GM12873 (cell line): ENCODE measurements around the gene RARRES2.

Source experiments
- CTCF ChIP-seq: IDR thresholded peaks from 2 replicates; pipeline ENCODE4 v1.5.1; 2012; ENCODE audit warnings: low read depth, mild to moderate bottlenecking, moderate library complexity, low read length, control low read depth; ENCODE audit not compliant: insufficient read depth; ENCODE audit errors: missing control alignments

RARRES2 gene

GRCh38 chr7:150341263-150342120 lies at the start of gene RARRES2:
Gene RARRES2 (minus strand): TSS chr7:150341629. CDS start chr7:150340609, 1,020 bp downstream.
- no peak for TF ChIP-seq CTCF

DNA sequence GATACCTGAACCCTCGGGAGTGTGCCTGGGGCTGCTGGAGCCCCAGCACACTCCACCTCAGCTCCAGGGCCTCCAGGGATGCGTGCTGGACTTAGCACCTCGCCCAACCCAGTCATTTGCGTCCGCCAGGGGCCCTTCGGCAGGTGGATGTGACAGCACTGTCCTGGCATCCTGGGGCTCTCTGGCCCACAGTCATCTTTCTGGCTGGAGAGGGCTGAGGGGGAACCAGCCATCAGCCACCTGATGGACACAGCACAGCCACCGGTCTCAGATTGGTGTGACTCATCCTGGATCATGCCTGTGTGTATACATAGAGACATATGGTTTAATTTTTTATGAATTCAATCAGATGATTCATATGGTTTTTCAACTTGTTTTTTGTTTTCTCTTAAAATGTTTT lies 48.8 kb upstream of the RARRES2 start:
- no peak for TF ChIP-seq CTCF

DNA sequence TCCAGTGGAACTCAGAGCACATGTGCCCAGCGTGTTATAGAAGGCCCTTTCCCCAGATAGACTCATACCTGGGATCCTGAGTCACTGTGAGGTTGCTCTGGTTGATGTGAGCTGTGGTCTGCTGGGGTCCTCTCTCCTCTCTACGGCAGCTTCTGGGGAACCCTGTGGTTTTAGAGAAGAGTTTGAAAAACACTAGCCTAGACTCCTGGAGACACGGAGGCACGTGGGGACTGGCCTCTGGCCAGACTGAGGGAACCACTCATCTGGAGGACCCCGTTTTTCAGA lies 48.0 kb upstream of the RARRES2 start:
- TF ChIP-seq CTCF = no peak

DNA sequence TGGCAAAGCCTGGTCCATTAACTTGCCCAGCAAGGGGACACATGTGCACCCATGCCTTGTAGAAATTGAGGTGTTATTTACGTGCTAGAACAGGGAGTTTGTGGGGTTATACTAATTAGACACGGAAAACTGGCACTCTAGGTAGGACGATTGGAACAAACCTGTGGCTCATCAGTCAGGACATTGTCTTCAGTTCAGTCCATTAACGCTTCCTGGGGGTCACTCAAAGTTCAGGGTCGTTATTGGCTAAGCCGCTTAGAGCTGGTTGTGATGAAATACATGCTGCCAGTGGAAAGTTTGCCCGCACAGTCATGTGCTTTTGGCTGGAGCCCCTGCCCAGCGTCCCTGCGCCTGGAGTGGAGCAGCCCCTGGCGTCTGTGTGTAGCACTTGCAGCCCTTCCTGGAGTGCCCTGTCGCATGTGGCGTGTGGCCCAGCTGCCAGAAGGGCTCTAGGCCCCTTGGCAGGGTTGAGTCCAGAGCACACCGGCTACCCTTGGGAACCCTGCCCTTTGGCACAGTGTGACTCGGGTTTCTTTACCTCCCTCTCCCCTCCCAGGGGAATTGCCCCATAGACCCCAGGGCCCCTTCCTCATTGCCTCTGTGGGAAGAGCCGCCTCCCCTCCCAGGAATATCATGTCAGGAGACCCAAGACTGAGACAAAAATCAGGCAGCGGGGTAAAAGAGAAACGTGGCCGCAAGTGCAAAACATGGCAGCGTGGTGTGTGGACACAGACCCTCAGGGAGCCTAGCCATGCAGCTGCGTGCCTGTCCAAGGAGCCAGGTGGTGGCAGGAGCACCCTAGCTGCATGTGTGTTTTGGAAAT lies 47.5 kb upstream of the RARRES2 start:
- peak; percentile 58 for TF ChIP-seq CTCF

GRCh38 chr7:150388306-150388705 lies 46.9 kb upstream of the RARRES2 start:
- TF ChIP-seq CTCF = no peak

DNA sequence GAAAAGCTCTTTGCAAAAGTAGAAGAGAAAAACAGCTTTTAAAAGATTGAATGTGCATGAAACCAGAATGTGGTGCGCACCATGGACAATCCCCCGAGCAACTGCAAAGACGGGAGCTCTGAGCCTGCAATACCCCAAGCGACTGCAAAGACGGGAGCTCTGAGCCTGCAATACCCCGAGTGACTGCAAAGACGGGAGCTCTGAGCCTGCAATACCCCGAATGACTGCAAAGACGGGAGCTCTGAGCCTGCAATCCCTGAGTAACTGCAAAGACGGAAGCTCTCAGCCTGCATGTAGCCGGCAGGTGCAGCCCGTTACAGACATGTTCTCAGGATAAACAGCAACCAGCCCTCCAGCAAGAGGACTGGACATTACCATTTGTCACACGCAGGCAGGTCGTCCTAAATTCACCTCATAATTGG lies 43.9 kb upstream of the RARRES2 start:
- no peak for TF ChIP-seq CTCF

GRCh38 chr7:150384406-150385301 lies 43.2 kb upstream of the RARRES2 start:
- no peak for TF ChIP-seq CTCF
